ENCODE measurements around the gene FLNA. TPM values are rescaled to one million over a fixed set of nuclear protein-coding genes. Genes with fewer than 3 reads are reported as not detected.

The FLNA gene
- total RNA-seq, 2 donors from 2014 or later: 5,928 to 11,236 TPM

GRCh38 chrX:154355094-154355775, 19.2 kb downstream of the FLNA start:
- no peaks in the 10 kb centered on the region for H3K9me3 ChIP-seq
- peak overlapping the region; percentile 2 to 47 for H3K27ac ChIP-seq
- no peak overlapping the region for H3K4me3 ChIP-seq
- no peak for TF ChIP-seq CTCF (IDR thresholded peaks at IDR 0.05)
- peaks cover 0 to 25% of the 10 kb centered on the region in 2 donors for H3K4me1 ChIP-seq (ENCODE audit: control insufficient read depth in 1 of 2, low read depth in 2 of 2)
- ATAC-seq (ENCODE audit: insufficient number of reproducible peaks, low FRiP score, low read depth) (no peak), DNase-seq (ENCODE audit: low spot score) (no peak)
- H3K36me3 ChIP-seq: peaks cover 91% of the 10 kb centered on the region
- H3K27me3 ChIP-seq (replicated peaks; ENCODE audit: insufficient read depth): no peaks in the 10 kb centered on the region

DNA sequence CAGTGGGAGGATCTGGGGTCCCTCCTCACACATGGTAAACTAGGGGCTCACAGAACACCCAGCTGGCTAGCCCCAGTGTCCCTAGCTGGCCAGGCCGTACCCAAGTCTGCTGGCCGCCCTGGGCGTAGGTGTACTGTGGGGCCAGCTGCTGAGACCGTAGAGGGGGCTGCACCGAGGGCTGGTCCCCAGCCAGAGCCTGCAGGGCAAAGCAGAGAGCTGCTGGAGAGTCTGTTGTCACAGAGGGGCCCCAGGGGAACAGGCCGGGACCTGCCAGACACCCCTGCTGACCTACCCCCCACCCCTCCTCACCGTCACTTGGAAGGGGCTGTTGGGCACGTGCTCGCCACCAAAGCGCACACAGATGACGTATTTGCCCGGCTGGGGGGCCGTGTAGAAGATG, 19.9 kb downstream of the FLNA start:
- H3K27ac ChIP-seq: no peak overlapping the region
- peaks cover 0 to 19% of the 10 kb centered on the region in 2 donors for H3K4me1 ChIP-seq (ENCODE audit: control insufficient read depth in 1 of 2, low read depth in 2 of 2)
- no peak for TF ChIP-seq CTCF (IDR thresholded peaks at IDR 0.05)
- no peaks in the 10 kb centered on the region for H3K27me3 ChIP-seq (replicated peaks; ENCODE audit: insufficient read depth)
- H3K36me3 ChIP-seq: peaks cover 91% of the 10 kb centered on the region
- no peak for ATAC-seq (ENCODE audit: insufficient number of reproducible peaks, low FRiP score, low read depth)
- DNase-seq (ENCODE audit: low spot score): no peak
- no peaks in the 10 kb centered on the region for H3K9me3 ChIP-seq
- no peak overlapping the region for H3K4me3 ChIP-seq

GRCh38 chrX:154354013-154354412, 20.4 kb downstream of the FLNA start:
- no peak for ATAC-seq (ENCODE audit: insufficient number of reproducible peaks, low FRiP score, low read depth)
- H3K9me3 ChIP-seq: no peaks in the 10 kb centered on the region
- no peaks in the 10 kb centered on the region for H3K27me3 ChIP-seq (replicated peaks; ENCODE audit: insufficient read depth)
- DNase-seq (ENCODE audit: low spot score): no peak
- TF ChIP-seq CTCF (IDR thresholded peaks at IDR 0.05): no peak
- H3K27ac ChIP-seq: no peak overlapping the region
- peaks cover 91% of the 10 kb centered on the region for H3K36me3 ChIP-seq
- peaks cover 0 to 15% of the 10 kb centered on the region in 2 donors for H3K4me1 ChIP-seq (ENCODE audit: control insufficient read depth in 1 of 2, low read depth in 2 of 2)
- no peak overlapping the region for H3K4me3 ChIP-seq

- DNase-seq (ENCODE audit: low spot score) (no peak), ATAC-seq (ENCODE audit: insufficient number of reproducible peaks, low FRiP score, low read depth) (no peak)
- Histone ChIP-seq H3K9me3 (no peaks in the 10 kb centered on the region), H3K4me1 (ENCODE audit: control insufficient read depth in 1 of 2, low read depth in 2 of 2) (peaks cover 0 to 8% of the 10 kb centered on the region in 2 donors), H3K36me3 (peaks cover 87% of the 10 kb centered on the region), H3K27me3 (replicated peaks; ENCODE audit: insufficient read depth) (no peaks in the 10 kb centered on the region), H3K4me3 (no peak overlapping the region), H3K27ac (no peak overlapping the region)
- TF ChIP-seq CTCF (IDR thresholded peaks at IDR 0.05): no peak
Measured at GRCh38 chrX:154353172-154353843, 21.1 kb downstream of the FLNA start.

GRCh38 chrX:154352466-154352865, 22.0 kb downstream of the FLNA start:
- no peak for ATAC-seq (ENCODE audit: insufficient number of reproducible peaks, low FRiP score, low read depth)
- Histone ChIP-seq H3K9me3 (no peaks in the 10 kb centered on the region), H3K27me3 (replicated peaks; ENCODE audit: insufficient read depth) (no peaks in the 10 kb centered on the region), H3K4me3 (no peak overlapping the region), H3K36me3 (peaks cover 78% of the 10 kb centered on the region), H3K27ac (no peak overlapping the region), H3K4me1 (ENCODE audit: control insufficient read depth in 1 of 2, low read depth in 2 of 2) (no peaks in the 10 kb centered on the region)
- DNase-seq (ENCODE audit: low spot score): no peak
- no peak for TF ChIP-seq CTCF (IDR thresholded peaks at IDR 0.05)
